Upper lobe of left lung (tissue), 4 donors: Measurements from ENCODE around the gene CDIPT.

ENCODE experiments used
- CTCF ChIP-seq, 6 experiments: fragments of 450-650 bp in 4 of 6; fragments of 200-600 bp in 2 of 6; sonication (generic) in 2 of 6; IDR thresholded peaks; one replicate each; pipeline ENCODE4 v1.5.1; 2016 to 2019; ENCODE audit warnings: antibody characterized with exemption in 6 of 6
- EP300 ChIP-seq, 4 donors: sonication (generic); formaldehyde crosslinking; IDR thresholded peaks; one replicate each; pipeline ENCODE4 v1.5.1; 2017; ENCODE audit warnings: antibody characterized with exemption in 4 of 4, control low read depth in 2 of 4
- POLR2A ChIP-seq, 4 donors: fragments of 450-650 bp; IDR thresholded peaks; one replicate each; pipeline ENCODE4 v1.5.1; 2016 to 2017; ENCODE audit warnings: antibody characterized with exemption in 4 of 4, mild to moderate bottlenecking in 2 of 4
- POLR2AphosphoS5 ChIP-seq, 2 donors: sonication (generic); formaldehyde crosslinking; IDR thresholded peaks; one replicate each; pipeline ENCODE4 v1.5.1; 2017; ENCODE audit warnings: antibody characterized with exemption in 2 of 2

DNA sequence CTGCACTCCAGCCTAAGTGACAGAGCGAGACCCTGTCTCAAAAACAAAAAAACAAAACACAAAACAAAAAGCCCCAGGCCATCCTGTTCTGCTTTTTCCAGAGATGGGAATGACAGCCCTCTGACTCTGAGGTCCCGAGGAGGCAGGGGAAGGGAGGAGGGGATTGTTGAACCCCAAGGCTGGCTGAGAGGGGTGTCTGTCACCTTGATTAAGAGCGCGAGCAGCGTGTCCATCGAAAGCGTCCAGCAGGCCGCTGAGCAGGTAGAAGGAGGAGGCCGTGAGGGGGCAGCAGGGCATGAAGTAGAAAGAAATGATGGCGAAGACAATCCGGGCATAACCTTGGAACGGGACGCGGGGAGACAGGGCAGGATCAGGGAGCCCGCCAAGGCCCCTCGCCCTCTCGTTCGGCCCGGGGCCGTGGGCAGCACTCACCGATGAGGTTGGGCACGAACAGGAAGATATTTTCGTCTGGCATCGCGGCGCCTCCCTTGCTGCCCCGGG is 593 bp downstream of the CDIPT start:
- no peak for TF ChIP-seq CTCF (IDR thresholded peaks at IDR 0.05)
- TF ChIP-seq POLR2AphosphoS5 (IDR thresholded peaks at IDR 0.05) = no peak
- no peak for TF ChIP-seq POLR2A (IDR thresholded peaks at IDR 0.05)
- TF ChIP-seq EP300 (IDR thresholded peaks at IDR 0.05) = no peak
